ENCODE measurements around the gene ARL8A. TPM values are rescaled to one million over a fixed set of nuclear protein-coding genes. Genes with fewer than 3 reads are reported as not detected.

Gene ARL8A
- total and polyA plus RNA-seq, 2 of the 4 experiments (the other 2 are of a cell fraction), result 18.1 to 30.7 TPM

DNA sequence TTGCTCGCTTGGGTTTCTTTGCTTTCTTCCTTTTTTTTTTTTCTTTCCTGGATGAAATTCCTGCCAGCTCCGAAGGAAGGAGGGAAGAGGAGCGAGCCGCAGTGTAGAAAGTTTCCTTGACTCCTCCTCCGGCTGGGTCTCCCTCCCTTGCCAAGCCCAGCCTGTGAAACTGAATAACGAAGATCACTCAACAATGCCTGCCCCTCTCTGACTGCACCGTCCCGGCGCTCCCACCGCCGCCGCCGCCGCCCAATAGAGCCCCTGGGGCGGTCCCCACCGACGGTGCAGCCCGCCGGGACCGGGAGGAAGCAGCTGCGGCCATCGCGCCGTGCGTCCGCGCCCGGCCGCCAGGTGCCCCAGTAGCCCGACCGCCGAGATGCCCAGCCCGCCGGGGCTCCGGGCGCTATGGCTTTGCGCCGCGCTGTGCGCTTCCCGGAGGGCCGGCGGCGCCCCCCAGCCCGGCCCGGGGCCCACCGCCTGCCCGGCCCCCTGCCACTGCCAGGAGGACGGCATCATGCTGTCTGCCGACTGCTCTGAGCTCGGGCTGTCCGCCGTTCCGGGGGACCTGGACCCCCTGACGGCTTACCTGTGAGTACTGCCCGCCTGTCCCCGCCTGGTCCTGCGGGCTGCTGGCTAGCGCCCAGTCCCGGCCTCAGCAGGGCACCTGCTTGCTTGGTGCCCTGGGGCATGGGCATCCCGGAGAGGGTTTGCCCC lies 49.2 kb upstream of the ARL8A start, which contains the start of gene LGR6:
LGR6 (plus strand) TSS at position 186 of the 714 bp plus-strand sequence; CDS start at position 377, 191 bp downstream.
- no peak for ATAC-seq (ENCODE audit: low read depth)
- WGBS, 2 experiments (ENCODE audit: extremely low coverage in 2 of 2, insufficient read length in 1 of 2), result 2% methylated on average over 42 of the region's 61 CpGs; no CpG with 5 or more reads in 1 of the 2 experiments
- CTCF ChIA-PET, result interaction anchor here (0.9 to 2.3 kb wide), 5 partner anchors 9 to 129 kb away, joined by 3 to 18 read pairs (median 9); no protein-coding TSS in a partner anchor
- no peak for TF ChIP-seq RCOR1 (IDR thresholded peaks at IDR 0.05; ENCODE audit: insufficient replicate concordance, low read length)
- no peak for TF ChIP-seq MAFK (IDR thresholded peaks at IDR 0.05; ENCODE audit: low read depth, low read length)
- TF ChIP-seq RFX5 (IDR thresholded peaks at IDR 0.05; ENCODE audit: low read depth, low read length), result no peak
- no peak for TF ChIP-seq RAD21 (IDR thresholded peaks at IDR 0.05; ENCODE audit: low read length)
- TF ChIP-seq SMC3 (IDR thresholded peaks at IDR 0.05; ENCODE audit: low read depth, low read length), result no peak
- no peak for TF ChIP-seq CHD1 (IDR thresholded peaks at IDR 0.05; ENCODE audit: low read depth, low read length)
- no peak for TF ChIP-seq USF2 (IDR thresholded peaks at IDR 0.05; ENCODE audit: low read depth, low read length)
- no peak for TF ChIP-seq ELK1 (IDR thresholded peaks at IDR 0.05; ENCODE audit: borderline replicate concordance, low read depth, low read length)
- TF ChIP-seq, protein P1, sequence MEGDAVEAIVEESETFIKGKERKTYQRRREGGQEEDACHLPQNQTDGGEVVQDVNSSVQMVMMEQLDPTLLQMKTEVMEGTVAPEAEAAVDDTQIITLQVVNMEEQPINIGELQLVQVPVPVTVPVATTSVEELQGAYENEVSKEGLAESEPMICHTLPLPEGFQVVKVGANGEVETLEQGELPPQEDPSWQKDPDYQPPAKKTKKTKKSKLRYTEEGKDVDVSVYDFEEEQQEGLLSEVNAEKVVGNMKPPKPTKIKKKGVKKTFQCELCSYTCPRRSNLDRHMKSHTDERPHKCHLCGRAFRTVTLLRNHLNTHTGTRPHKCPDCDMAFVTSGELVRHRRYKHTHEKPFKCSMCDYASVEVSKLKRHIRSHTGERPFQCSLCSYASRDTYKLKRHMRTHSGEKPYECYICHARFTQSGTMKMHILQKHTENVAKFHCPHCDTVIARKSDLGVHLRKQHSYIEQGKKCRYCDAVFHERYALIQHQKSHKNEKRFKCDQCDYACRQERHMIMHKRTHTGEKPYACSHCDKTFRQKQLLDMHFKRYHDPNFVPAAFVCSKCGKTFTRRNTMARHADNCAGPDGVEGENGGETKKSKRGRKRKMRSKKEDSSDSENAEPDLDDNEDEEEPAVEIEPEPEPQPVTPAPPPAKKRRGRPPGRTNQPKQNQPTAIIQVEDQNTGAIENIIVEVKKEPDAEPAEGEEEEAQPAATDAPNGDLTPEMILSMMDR (conservative IDR thresholded peaks at IDR 0.05; ENCODE audit: low read depth, low read length), result no peak
- TF ChIP-seq MXI1 (IDR thresholded peaks at IDR 0.05; ENCODE audit: borderline replicate concordance, low read depth, low read length), result no peak
- no peak for TF ChIP-seq NFE2L2 (IDR thresholded peaks at IDR 0.05; ENCODE audit: low read depth, low read length)
- no peak for TF ChIP-seq MAZ (IDR thresholded peaks at IDR 0.05; ENCODE audit: borderline replicate concordance, low read depth, low read length)
- no peak for TF ChIP-seq CEBPB (IDR thresholded peaks at IDR 0.05; ENCODE audit: low read depth, low read length)
- no peak for TF ChIP-seq POLR2A (IDR thresholded peaks at IDR 0.05; ENCODE audit: low read depth, low read length)
- no peak for TF ChIP-seq BHLHE40 (IDR thresholded peaks at IDR 0.05; ENCODE audit: low read depth, low read length)

More for the DNA sequence above, 49.2 kb upstream of the ARL8A start, which contains the start of gene LGR6:
- Histone ChIP-seq H3K4ac (ENCODE audit: low read depth, low read length) (no peak within 1 kb of the TSS), H3K14ac (replicated peaks; ENCODE audit: low read depth, low read length) (no peak within 1 kb of the TSS), H3K4me2 (ENCODE audit: low read depth, low read length) (no peak within 1 kb of the TSS), H3K56ac (ENCODE audit: extremely low read depth, insufficient read depth, low read length) (no peak within 1 kb of the TSS), H2BK5ac (ENCODE audit: low read depth, low read length, poor library complexity, severe bottlenecking) (no peak within 1 kb of the TSS), H3K27ac (ENCODE audit: insufficient read depth, low read length) (no peak within 1 kb of the TSS), H3K9me1 (ENCODE audit: insufficient read depth, low read length) (no peaks in the 10 kb centered on the region), H2AK5ac (ENCODE audit: low read depth, low read length) (no peak within 1 kb of the TSS), H3K23ac (ENCODE audit: low read depth, low read length) (no peak within 1 kb of the TSS), H3K27me3 (ENCODE audit: control insufficient read depth, insufficient read depth, low read length) (peaks cover 61% of the 10 kb centered on the region), H3K36me3 (ENCODE audit: control insufficient read depth, insufficient read depth, low read length) (no peaks in the 10 kb centered on the region), H4K8ac (ENCODE audit: low read depth in 2 of 2, low read length in 2 of 2) (no peak within 1 kb of the TSS), H2BK20ac (ENCODE audit: low read depth, low read length) (no peak within 1 kb of the TSS), H4K20me1 (ENCODE audit: insufficient read depth, low read length) (peaks cover 3% of the 10 kb centered on the region; the same call in 1 of the 2 replicates), H2BK15ac (ENCODE audit: low read depth, low read length) (no peak within 1 kb of the TSS), H3K18ac (ENCODE audit: low read depth, low read length) (no peak within 1 kb of the TSS), H3K9me3 (ENCODE audit: control insufficient read depth, insufficient read depth, low read length) (no peaks in the 10 kb centered on the region), H4K91ac (ENCODE audit: insufficient read depth, low read depth, low read length) (no peak within 1 kb of the TSS), H2AFZ (replicated peaks; ENCODE audit: low read length, poor library complexity) (no peak within 1 kb of the TSS), H2BK120ac (ENCODE audit: low read depth, low read length) (no peak within 1 kb of the TSS), H3K4me1 (ENCODE audit: control insufficient read depth, insufficient read depth, low read length) (no peaks in the 10 kb centered on the region), H3K79me1 (ENCODE audit: low read depth in 1 of 2, low read length in 2 of 2) (no peaks in the 10 kb centered on the region), H4K5ac (ENCODE audit: low read depth, low read length) (no peak within 1 kb of the TSS), H3K9ac (ENCODE audit: low read depth, low read length) (no peak within 1 kb of the TSS), H3K4me3 (ENCODE audit: insufficient read depth, low read depth, low read length) (no peak within 1 kb of the TSS), H2AK9ac (replicated peaks; ENCODE audit: low read depth, low read length, poor library complexity) (peak within 1 kb of the TSS; percentile 68)
- DNase-seq, result no peak
- intact Hi-C loops (cut with micrococcal nuclease), result loop anchor here (1.0 to 2.0 kb wide), 2 partner anchors 122 to 525 kb away; no protein-coding TSS in a partner anchor
- dilution Hi-C loops (cut with HindIII; ENCODE audit: low sequenced_read_pairs, unreplicated experiment), result no loop called here
- POLR2A ChIA-PET (ENCODE audit: unreplicated experiment), result no interaction called here
- in situ Hi-C loops (cut with MboI; ENCODE audit: low sequenced_read_pairs), result no loop called here
- BruUV-seq (replicated peaks), result no TSS peak

All from IMR-90 (cell line).